ENCODE measurements around the gene MYZAP.

Gene MYZAP

DNA sequence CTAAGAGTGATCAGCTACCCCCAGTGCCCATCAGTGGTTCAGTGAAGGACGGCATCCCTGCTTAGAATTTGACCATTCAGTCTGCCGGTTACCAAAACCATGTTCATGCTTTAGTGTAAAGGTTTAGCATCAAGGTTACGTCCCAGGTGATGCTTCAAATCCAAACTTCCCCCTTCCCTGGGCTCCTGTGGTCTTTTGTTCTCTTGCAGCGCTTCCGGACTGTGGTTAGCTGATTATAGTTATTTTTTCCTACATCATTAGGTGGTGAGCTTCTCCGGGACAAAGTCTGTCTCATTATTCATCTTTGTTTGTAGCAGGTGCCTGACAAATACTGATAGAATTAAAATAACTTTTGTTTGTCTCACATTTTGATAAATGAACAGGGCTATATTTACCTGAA, 28.3 kb upstream of the MYZAP start:
- DNase-seq = no peak

DNA sequence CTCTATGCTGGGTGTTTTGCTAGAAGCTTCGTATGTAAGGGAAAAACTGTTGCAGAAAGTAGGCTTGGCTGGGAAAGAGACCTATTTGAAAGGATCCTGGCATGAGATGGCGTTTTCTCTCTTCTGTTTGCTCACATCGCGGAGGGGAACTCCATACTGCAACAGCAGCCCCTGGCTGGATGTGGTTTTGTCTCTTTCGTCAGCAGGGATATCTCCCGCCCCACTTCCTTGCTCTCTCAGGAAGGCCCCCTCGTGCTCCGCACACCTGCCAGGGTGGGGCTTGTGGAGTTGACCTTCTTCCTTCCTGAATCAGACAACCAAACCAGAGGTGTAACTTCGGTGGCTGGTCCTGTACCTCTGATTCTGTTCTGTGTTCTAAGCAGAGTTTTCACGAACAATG, 26.4 kb upstream of the MYZAP start:
- peak; percentile 17 for DNase-seq

DNA sequence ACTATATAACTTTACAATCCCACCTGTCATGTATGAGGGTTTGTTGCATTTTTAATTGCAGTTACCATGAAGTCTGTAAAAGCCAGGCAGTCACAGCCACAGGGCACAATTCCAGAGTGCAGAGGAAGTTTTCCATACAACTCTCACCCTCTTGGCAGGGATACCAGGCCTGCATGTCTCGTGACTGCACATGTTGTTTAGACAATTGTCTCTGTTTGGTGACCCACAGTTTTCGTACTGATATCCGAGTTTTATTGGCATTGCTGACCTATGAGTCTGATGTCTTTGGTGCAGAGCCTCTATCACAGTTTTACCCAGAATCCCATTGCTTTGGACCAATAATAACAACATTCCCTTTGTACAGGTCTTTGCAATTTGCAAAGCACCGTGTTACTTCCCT, 24.9 kb upstream of the MYZAP start:
- DNase-seq = no peak

DNA sequence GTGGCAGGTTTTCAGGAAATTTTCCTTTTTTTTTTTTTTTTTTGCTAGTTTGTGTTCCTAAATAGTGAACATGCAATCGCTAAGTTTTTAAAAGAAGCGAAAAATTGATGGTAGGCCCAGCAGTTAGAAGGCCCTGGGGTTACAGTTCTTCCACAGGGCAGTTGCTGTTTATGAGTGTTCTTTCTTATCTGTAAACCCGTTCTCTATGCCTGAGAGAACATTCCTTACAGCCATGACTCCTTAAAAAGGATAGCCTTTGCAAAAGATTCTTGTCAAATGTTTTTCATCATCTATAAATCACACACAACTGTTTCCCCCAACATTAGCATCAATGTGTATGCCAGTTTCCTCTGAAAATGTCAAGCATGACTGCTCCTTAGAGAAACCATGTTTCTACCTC, 23.8 kb upstream of the MYZAP start:
- DNase-seq = no peak

GRCh38 chr15:57568299-57568698, 23.4 kb upstream of the MYZAP start:
- DNase-seq = no peak

GRCh38 chr15:57570340-57570739, 21.4 kb upstream of the MYZAP start:
- no peak for DNase-seq

DNA sequence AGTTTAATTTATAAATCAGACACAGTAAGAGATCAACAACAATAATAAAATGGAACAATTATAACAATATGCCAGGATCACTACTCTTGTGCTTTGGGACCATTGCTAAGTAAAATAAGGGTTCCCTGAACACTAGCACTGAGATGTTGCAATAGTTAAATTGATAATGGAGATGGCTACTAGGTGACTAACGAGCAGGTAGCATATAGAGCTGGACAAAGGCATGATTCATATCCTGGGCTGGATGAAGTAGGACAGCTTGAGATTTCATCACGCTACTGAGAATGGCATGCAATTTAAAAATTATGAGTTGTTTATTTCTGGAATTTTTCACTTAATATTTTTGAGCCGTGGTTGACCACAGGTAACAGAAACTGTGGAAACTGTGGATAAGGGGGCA, 20.7 kb upstream of the MYZAP start:
- DNase-seq = no peak

- no peak for DNase-seq
Observed at GRCh38 chr15:57571725-57572124, 20.0 kb upstream of the MYZAP start.

DNA sequence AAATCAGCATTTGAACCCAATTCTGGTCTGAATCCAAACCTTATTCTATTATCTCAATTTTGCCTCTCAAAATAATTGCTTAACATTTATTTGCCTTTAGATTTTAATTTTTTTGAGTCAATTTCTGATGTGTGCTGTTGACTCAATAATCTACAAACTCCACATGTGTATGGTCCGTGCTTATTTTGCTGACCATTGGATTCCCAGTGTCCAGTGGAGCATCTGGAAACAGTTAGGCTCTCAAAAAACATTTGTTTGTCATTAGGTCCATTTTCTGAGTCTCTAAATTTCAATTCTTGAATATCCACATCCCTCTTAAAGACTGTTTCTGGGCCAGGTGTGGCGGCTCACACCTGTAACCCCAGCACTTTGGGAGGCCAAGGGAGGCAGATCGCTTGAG, 19.2 kb upstream of the MYZAP start:
- no peak for DNase-seq

DNA sequence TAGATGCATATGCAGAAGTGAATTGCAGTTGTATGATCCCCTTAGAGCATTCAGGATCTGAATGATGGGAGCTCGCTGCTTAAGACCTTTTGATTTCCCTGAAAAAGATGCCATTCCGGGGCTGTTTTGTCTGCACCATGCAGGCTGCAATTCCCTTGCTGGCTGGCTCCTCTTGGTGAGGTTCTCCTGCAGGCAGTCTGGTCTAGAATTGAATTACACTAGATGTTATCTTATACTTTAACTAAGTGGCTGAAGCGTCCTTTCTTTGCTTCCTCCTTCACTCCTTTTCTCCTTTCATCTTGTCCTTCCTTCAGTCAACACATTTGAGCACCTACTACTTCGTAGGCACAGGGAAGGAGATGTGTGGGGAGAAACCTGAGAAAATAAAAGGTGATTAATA, 18.6 kb upstream of the MYZAP start:
- DNase-seq = no peak

DNA sequence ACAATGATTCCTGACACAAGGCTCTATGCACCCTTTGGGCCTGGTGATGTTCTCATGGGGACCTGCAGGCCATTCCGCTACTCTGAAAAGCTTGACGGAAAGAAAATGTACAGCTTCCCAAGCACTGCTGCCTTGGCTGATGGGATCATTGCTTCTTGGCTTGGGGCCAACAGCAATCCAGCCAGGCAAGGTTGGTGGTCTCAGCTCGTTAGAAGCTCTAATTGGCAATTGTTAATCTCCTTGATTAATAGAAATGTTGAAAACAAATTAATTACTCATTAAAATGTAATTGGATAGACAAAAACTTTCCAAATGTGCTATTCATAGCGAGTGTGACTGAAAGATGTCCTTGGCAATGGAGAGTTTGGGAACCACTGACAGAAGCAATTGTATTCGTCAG, 16.3 kb upstream of the MYZAP start:
- DNase-seq = no peak

DNA sequence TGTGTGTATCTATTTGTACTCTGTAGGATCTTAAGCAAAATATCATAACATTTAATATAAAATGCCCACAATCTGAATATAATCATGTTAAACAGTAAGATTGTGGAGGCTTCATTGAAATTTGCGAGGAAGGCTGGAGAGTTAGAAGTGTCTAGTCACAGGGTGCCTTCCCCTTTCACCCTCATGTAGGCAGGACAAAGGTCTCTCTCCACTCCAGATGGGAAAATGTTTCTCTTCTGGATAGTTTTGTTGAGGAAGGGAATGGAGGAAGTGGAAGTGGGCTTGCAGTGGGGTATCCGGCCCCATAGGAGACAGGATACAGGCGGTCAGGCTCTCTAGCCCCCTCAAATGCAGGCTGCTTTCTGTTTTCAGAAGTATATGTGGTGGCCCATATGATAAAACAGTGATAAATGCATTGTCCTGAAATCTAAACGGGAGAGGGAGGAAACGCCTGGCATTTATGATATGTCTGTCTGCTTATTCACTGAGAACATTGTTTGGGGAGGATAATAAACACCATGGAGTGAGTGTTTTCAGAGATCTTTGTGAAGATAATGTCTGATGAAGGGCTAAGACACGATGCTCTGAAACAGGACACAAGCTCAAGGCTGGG, 13.3 kb upstream of the MYZAP start:
- no peak for DNase-seq

DNA sequence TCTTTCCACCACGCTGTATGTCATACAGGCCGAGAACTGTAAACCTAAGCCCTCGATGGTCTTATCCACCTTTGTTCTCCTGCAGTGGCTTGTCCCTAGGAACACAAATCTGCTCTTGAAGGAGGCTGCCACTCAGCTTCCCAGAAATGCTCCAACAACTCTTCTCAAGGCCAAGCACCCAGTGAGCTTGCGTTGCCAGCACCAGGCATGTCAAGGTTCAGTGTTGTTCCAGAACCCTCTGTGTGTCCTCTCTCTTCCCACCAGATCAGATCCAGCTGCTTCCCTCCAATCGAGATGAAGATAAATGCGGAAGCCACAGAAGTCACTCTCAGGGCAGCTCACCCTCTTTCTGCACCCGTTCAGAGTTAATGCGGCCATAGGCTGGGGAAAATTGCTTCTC, 11.3 kb upstream of the MYZAP start:
- no peak for DNase-seq

DNA sequence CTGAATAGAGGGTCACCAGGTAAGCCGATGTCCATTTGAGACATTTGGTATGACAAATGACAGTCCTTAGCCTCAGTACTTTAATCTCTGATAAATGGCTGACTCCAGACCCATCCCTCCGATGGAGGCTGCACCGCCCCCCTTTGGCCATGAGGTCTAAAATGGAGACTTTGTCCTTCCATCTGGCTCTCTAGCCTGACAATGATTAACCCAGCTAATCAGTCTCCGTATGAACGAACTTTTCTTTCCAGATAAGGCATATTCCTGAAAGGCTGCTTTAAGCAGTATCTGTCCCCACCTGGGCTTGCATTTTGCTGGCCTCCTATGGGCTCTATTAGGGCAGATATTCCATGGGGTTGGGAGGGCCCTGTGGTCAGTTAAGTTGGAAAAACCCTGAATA, 10.8 kb upstream of the MYZAP start:
- DNase-seq = no peak

- DNase-seq = no peak
Observed at GRCh38 chr15:57582090-57582489, 9.6 kb upstream of the MYZAP start.

- no peak for DNase-seq
Observed at GRCh38 chr15:57583282-57583681, 8.4 kb upstream of the MYZAP start.

GRCh38 chr15:57583720-57584119, 8.0 kb upstream of the MYZAP start:
- DNase-seq = no peak

GRCh38 chr15:57586661-57587424, 4.9 kb upstream of the MYZAP start:
- no peak for DNase-seq

- no peak for DNase-seq
Observed at GRCh38 chr15:57589281-57589680, 2.4 kb upstream of the MYZAP start.

GRCh38 chr15:57589754-57590153, 1.9 kb upstream of the MYZAP start:
- DNase-seq = no peak

DNA sequence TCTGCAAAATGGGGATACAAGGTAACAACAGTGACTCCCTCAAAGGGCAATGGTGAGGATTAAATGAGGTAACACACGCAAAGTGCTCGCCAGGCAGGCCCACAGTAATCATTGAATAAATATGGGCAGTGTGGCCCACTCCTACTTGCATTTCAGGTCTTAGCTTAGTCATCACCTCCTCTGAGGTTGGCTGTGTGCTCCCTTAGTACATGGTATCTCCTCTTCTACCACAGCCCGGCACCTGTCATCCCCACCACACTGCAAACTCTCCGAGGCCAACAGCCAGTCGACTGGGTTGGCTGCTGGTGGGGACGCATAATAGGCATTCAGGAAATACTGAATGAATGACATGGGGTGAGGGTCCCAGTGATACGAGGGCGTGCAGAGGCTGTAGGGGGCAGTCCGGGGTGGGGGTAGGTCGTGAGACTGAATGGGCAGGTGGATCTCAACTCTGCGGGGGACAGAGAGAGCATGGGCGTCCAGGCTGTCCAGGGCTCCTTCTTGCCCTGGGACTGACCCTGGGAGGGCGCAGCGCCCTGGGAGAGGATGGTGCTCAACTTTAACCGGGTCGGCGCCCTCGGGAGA, 375 bp upstream of the MYZAP start:
- DNase-seq = no peak

GRCh38 chr15:57592426-57592825, 722 bp downstream of the MYZAP start:
- no peak for DNase-seq

DNA sequence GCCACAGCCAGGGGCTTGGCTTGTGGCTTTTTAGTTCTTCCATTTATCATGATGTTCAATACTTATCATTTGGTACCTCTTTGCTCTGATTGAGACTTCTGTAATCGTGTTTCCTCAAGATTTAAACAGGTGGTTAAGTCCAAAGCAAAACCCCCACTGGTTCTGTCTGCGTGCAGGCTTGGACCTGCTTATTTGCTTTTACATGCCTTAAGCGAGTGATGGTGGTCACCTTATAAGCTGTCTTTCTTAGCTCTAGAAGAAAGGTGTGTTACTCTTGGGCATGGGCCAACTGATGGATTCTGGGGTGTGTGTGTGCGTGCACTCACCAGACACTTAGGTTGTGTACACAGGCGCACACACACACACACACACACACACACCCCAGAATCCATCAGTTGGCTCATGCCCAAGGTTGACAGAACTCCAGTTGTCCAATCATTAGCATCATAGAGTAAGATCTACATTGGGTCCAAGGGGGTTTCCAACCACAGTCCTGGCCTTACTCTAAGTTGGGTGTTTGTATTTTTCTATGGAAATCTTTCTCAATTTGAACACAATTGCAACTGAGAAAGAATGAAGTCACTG, 1.2 kb downstream of the MYZAP start:
- no peak for DNase-seq

DNA sequence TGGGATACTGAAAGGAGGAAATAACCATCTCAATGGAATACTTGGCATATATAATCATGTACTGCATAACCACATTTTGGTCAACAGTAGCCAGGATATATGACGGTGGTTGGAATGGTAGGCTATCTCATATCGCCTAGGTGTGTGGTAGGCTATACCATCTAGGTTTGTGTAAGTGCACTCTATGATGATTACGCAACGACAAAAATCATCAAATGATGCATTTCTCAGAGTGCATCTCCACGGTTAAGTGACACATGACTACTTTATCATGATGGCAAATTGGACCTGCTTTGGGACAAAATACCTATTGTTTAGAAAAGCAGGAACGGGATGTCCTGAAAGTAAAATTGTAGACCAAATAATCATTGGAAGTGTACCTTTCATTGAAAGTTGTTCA, 2.8 kb downstream of the MYZAP start:
- no peak for DNase-seq

Measured in NCI-H345 (cell line).